COLO829 (cell line): ENCODE data around the gene ORM2.
"Not testable (repeated sequence)": the region's sequence is repeated elsewhere in the genome, so short reads cannot be mapped to it uniquely, and the experiment has no call there.

Experiments
- DNase-seq: peaks from one replicate; pipeline ENCODE4 v3.0.0; 2012; ENCODE audit warnings: low spot score

Gene ORM2

DNA sequence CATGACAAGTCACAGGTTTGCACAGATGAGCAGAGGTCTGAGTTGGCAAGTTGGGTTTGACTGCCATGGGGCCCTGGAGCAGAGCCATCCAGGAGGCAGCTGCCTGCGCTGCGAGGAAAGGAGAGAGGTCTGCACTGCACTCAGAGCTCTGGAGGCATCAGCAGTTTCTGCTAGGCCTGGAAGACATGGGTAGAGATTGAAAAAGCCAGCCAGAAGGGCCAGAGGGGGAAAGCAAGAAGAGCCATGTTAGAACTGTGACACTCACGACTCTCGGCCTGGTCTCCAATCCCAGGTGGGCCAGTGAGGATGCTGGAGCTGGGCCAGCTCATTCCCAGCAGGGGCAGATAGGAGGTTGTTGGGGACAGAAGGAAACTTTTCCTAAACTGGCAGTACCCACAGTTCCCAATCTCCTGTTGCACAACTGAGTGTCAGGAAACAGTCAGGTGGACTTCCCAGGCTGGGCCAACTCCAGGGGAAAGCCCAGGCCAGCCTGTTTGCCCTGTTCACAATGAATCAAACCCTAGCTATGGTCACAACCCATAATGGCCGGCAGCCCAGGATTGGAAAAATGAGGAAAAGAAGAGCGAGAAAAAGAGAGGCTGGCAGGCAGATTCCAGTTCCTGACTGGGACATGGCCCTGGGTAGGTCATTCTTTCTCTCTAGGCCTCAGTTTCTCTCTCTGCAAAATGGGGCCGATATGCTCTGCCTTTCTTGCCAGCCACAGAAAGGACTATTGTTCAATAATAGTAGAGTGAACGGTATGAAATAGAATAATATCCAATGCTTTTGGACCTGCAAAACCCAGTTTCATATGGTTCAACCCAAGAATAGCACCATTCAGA, 14.6 kb upstream of the ORM2 start:
- no peak for DNase-seq

DNA sequence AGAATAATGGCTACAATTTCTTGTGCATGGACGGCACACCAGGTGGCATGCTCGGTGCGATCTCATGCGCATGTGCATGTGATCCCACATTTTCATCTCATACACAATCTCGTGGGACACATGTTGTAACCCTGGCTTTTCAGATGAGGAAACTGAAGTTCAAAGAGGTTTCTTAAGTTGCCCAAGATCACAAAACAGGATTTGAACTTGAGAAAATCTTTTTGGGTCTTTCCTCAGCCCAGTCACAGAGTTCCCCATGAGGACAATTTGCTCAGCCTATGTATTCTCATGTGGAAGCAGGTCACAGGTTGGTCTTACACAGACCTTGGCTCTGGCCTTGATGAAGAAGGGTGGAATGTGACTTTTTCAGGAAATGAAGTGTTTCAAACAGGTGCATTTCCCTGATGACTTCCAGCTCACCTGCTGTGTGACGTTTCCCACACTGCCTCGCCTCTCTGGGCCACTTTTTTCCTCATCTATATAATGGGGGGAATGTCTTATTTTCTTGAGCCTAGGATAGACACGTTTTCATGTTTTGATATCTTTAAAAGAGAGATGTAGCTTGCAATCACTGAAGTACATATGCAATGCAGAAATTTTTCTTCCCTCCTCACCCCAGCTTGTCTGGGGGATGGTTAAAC, 13.8 kb upstream of the ORM2 start:
- DNase-seq = no peak

- DNase-seq = no peak
These were observed 13.0 kb upstream of the ORM2 start for GRCh38 chr9:114316605-114317230.

- peak; percentile 76 for DNase-seq
These were observed 11.9 kb upstream of the ORM2 start for GRCh38 chr9:114317665-114318357.

DNA sequence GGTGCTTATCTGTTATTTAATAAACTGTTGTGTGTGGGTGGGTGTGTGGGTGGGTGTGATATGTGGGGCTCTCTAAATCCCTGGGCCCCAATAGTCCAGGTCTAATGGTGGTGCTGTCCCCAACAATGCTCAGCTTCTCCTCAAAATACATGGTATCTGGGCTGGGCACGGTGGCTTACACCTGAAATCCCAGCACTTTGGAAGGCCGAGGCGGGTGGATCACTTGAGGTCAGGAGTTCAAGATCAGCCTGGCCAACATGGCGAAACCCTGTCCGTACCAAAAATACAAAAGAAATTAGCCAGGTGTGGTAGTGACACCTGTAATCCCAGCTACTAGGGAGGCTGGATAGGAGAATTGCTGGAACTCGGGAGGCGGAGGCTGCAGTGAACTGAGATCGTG, 11.3 kb upstream of the ORM2 start:
- no peak for DNase-seq

DNA sequence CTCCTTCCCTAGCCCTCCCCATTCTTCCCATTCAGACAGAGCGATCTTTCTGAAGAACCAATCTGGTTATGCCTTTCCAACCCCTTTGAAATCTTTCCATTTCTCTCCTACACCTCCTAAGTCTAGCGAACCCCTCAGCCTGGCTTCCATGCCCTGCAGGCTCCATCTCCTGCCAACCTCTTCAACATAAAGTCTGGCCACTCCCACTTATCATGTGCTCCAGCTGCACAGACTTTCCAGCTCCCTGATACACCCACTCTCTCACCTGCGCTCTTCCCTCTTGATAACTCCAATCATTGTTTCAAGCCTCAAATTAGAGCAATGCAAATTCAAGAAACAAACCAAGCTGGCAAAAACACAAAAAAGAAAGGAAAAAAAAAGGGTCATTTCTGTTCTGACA, 10.5 kb upstream of the ORM2 start:
- no peak for DNase-seq

- not testable (repeated sequence) for DNase-seq
These were observed 9.0 kb upstream of the ORM2 start for GRCh38 chr9:114320710-114321109.

GRCh38 chr9:114321759-114322158, 7.9 kb upstream of the ORM2 start:
- no peak for DNase-seq

DNA sequence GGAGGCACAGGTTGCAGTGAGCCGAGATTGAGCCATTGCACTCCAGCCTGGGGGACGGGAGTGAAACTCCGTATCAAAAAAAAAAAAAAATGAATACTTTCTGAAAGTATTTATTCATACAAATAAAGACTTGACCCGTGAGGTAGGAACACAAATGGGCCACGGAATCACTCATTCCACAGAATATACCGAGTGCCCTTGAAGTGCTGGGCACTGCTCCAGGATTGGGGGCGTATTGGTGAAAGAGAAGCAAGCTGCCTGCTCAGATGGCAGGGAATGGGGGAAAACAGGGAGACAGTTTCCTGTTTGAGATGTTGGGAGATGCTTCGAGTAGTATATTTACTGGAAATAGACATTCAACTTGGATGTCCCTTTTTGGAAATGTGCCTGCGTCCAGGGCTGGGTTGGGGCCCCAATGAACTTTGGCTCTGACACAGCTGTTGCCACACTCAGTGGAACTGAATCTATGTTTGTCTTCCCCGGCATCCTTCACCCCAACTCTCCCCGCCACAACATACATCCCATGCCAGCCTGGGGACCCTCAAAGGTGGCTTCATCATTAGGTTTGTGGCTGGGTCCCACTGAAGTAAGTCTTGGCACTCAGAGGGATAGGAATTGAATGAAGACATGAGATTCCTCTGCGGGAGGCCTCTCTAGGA, 7.4 kb upstream of the ORM2 start:
- not testable (repeated sequence) for DNase-seq

- not testable (repeated sequence) for DNase-seq
These were observed 6.7 kb upstream of the ORM2 start, which contains the start of gene ORM1 for GRCh38 chr9:114322831-114323531. TSS of gene ORM1 (plus strand) at chr9:114323098. CDS start at chr9:114323134, 36 bp downstream.

DNA sequence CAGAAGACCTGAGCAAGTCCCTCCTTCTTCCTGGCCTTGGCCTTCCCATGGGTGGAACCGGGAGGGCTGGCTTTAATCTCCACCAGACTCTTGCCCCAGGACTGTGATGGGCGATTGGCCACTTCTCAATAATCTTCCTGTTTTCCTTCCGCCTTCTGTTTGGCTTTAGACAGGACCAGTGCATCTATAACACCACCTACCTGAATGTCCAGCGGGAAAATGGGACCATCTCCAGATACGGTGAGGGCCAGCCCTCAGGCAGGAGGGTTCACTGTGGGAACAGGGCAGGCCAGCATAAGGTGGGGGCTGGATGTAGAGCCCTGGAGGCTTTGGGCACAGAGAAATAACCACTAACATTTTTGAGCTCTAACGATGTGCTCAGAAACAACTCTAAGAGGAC, 5.8 kb upstream of the ORM2 start:
- not testable (repeated sequence) for DNase-seq

GRCh38 chr9:114324492-114324891, 5.2 kb upstream of the ORM2 start:
- no peak for DNase-seq

GRCh38 chr9:114324965-114325364, 4.7 kb upstream of the ORM2 start:
- DNase-seq = not testable (repeated sequence)

- not testable (repeated sequence) for DNase-seq
These were observed 3.9 kb upstream of the ORM2 start for GRCh38 chr9:114325684-114326254.

- no peak for DNase-seq
These were observed 1.9 kb upstream of the ORM2 start for GRCh38 chr9:114327749-114328148.

- not testable (repeated sequence) for DNase-seq
These were observed 1.3 kb upstream of the ORM2 start for GRCh38 chr9:114328357-114328820.

GRCh38 chr9:114328937-114329624, 588 bp upstream of the ORM2 start:
- not testable (repeated sequence) for DNase-seq

- no peak for DNase-seq
These were observed 967 bp downstream of the ORM2 start for GRCh38 chr9:114330636-114331035.

GRCh38 chr9:114331229-114332195, 1.8 kb downstream of the ORM2 start:
- DNase-seq = not testable (repeated sequence)
